ENCODE data around the gene AEBP1. TPM values are rescaled to one million over a fixed set of nuclear protein-coding genes. Genes with fewer than 3 reads are reported as not detected.

AEBP1 gene
- total and polyA plus RNA-seq, 2 experiments from 2014 or later = 94.1 to 96.0 TPM

- TF ChIP-seq CTCF (IDR thresholded peaks at IDR 0.05; ENCODE audit: low read depth, low read length) = no peak
- DNase-seq (ENCODE audit: low read depth in 1 of 2, low spot score in 1 of 2) = no peak
- no peaks in the 10 kb centered on the region for H3K27me3 ChIP-seq
- no peaks in the 10 kb centered on the region for H3K9me3 ChIP-seq (ENCODE audit: low read depth)
- peaks cover 12% of the 10 kb centered on the region for H3K36me3 ChIP-seq
- peak overlapping the region; percentile 40 for H3K4me3 ChIP-seq
- peak overlapping the region; percentile 100 for H3K27ac ChIP-seq
- peaks cover 55% of the 10 kb centered on the region for H3K4me1 ChIP-seq (ENCODE audit: low read depth)
These were observed 35.3 kb downstream of the AEBP1 start for GRCh38 chr7:44139311-44140010.

GRCh38 chr7:44140341-44140740, 36.2 kb downstream of the AEBP1 start:
- Histone ChIP-seq H3K27me3 (no peaks in the 10 kb centered on the region), H3K27ac (peak overlapping the region; percentile 100), H3K4me1 (ENCODE audit: low read depth) (peaks cover 52% of the 10 kb centered on the region), H3K9me3 (ENCODE audit: low read depth) (no peaks in the 10 kb centered on the region), H3K4me3 (peak overlapping the region; percentile 40), H3K36me3 (peaks cover 12% of the 10 kb centered on the region)
- DNase-seq (ENCODE audit: low read depth in 1 of 2, low spot score in 1 of 2) = no peak
- TF ChIP-seq CTCF (IDR thresholded peaks at IDR 0.05; ENCODE audit: low read depth, low read length) = no peak

- Histone ChIP-seq H3K27ac (peak within 1 kb of the TSS; percentile 100), H3K27me3 (no peaks in the 10 kb centered on the region), H3K4me3 (peak within 1 kb of the TSS; percentile 40), H3K9me3 (ENCODE audit: low read depth) (no peaks in the 10 kb centered on the region), H3K4me1 (ENCODE audit: low read depth) (peaks cover 45% of the 10 kb centered on the region), H3K36me3 (peaks cover 12% of the 10 kb centered on the region)
- peak in 1 of 2 donors; percentile 83 for DNase-seq (ENCODE audit: low read depth in 1 of 2, low spot score in 1 of 2)
- no peak for TF ChIP-seq CTCF (IDR thresholded peaks at IDR 0.05; ENCODE audit: low read depth, low read length)
These were observed 37.2 kb downstream of the AEBP1 start, which contains the start of gene MYL7 for GRCh38 chr7:44141221-44141850. MYL7 (minus strand) TSS chr7:44141332; CDS start chr7:44141305, 27 bp downstream.

GRCh38 chr7:44142028-44142427, 37.9 kb downstream of the AEBP1 start:
- Histone ChIP-seq H3K36me3 (peaks cover 12% of the 10 kb centered on the region), H3K9me3 (ENCODE audit: low read depth) (no peaks in the 10 kb centered on the region), H3K4me1 (ENCODE audit: low read depth) (peaks cover 40% of the 10 kb centered on the region), H3K27me3 (no peaks in the 10 kb centered on the region), H3K27ac (peak overlapping the region; percentile 100), H3K4me3 (no peak overlapping the region)
- no peak for DNase-seq (ENCODE audit: low read depth in 1 of 2, low spot score in 1 of 2)
- TF ChIP-seq CTCF (IDR thresholded peaks at IDR 0.05; ENCODE audit: low read depth, low read length) = no peak

GRCh38 chr7:44143646-44144250, 39.6 kb downstream of the AEBP1 start:
- Histone ChIP-seq H3K36me3 (peaks cover 10% of the 10 kb centered on the region), H3K9me3 (ENCODE audit: low read depth) (no peaks in the 10 kb centered on the region), H3K27me3 (no peaks in the 10 kb centered on the region), H3K4me3 (no peak overlapping the region), H3K27ac (peak overlapping the region; percentile 36), H3K4me1 (ENCODE audit: low read depth) (peaks cover 45% of the 10 kb centered on the region)
- no peak for TF ChIP-seq CTCF (IDR thresholded peaks at IDR 0.05; ENCODE audit: low read depth, low read length)
- no peak for DNase-seq (ENCODE audit: low read depth in 1 of 2, low spot score in 1 of 2)
